HFFc6 (cell line): ENCODE data around the gene SRD5A3. TPM values are rescaled to one million over a fixed set of nuclear protein-coding genes. Genes with fewer than 3 reads are reported as not detected.

Experiments used
- DNase-seq: peaks from one replicate; pipeline ENCODE4 v3.0.0-alpha.2; 2018
- H3K27ac Mint-ChIP-seq: 2 replicates; pipeline ENCODE4 v1.8.0; 2020; ENCODE audit warnings: mild to moderate bottlenecking, mixed read lengths
- H3K27me3 Mint-ChIP-seq: 2 replicates; pipeline ENCODE4 v1.8.0; 2021; ENCODE audit warnings: mild to moderate bottlenecking, moderate library complexity, mixed read lengths; ENCODE audit not compliant: insufficient read depth
- H3K36me3 Mint-ChIP-seq: 2 replicates; pipeline ENCODE4 v1.8.0; 2021; ENCODE audit warnings: low read depth, mixed read lengths
- H3K4me1 Mint-ChIP-seq: 2 replicates; pipeline ENCODE4 v1.8.0; 2020; ENCODE audit warnings: low read depth, mixed read lengths
- H3K4me3 Mint-ChIP-seq: 2 replicates; pipeline ENCODE4 v1.8.0; 2020; ENCODE audit warnings: mild to moderate bottlenecking, moderate library complexity, mixed read lengths
- H3K9me3 Mint-ChIP-seq: 2 replicates; pipeline ENCODE4 v1.8.0; 2020; ENCODE audit warnings: mild to moderate bottlenecking, mixed read lengths
- CTCF ChIP-seq: fragments of 200-600 bp; sonication (generic); IDR thresholded peaks from 2 replicates; pipeline ENCODE4 v1.5.0; 2021; ENCODE audit warnings: antibody characterized with exemption, mild to moderate bottlenecking
- total RNA-seq, 6 experiments: library from RNA; stranded (reverse); fragmentation: NEBNext Ultra II Directional; extraction: Animal tissue kit (Norgen Biotek cat#: 25700); gene quantifications; 2 replicates in 1 of 6; 3 replicates in 5 of 6; pipeline ENCODE4 v1.2.3, GENCODE V29; 2021

SRD5A3 gene
- total RNA-seq, 6 experiments from 2014 or later, result 11.0 to 17.1 (median 12.2) TPM

GRCh38 chr4:55367084-55367722 is 21.2 kb downstream of the SRD5A3 start:
- no peak overlapping the region for H3K27ac Mint-ChIP-seq
- no peak for TF ChIP-seq CTCF
- peaks cover 17% of the 10 kb centered on the region for H3K36me3 Mint-ChIP-seq
- no peaks in the 10 kb centered on the region for H3K9me3 Mint-ChIP-seq
- DNase-seq, result no peak
- H3K27me3 Mint-ChIP-seq, result no peaks in the 10 kb centered on the region; the same call in 1 of the 2 replicates
- H3K4me1 Mint-ChIP-seq, result peaks cover 2% of the 10 kb centered on the region; the same call in 1 of the 2 replicates
- H3K4me3 Mint-ChIP-seq, result no peak overlapping the region

GRCh38 chr4:55369968-55370367 is 23.9 kb downstream of the SRD5A3 start:
- peaks cover 12% of the 10 kb centered on the region; the same call in 1 of the 2 replicates for H3K36me3 Mint-ChIP-seq
- no peak overlapping the region for H3K4me3 Mint-ChIP-seq
- no peak for DNase-seq
- H3K4me1 Mint-ChIP-seq, result peaks cover 6% of the 10 kb centered on the region; the same call in 1 of the 2 replicates
- no peaks in the 10 kb centered on the region for H3K9me3 Mint-ChIP-seq
- TF ChIP-seq CTCF, result no peak
- no peaks in the 10 kb centered on the region; the same call in 1 of the 2 replicates for H3K27me3 Mint-ChIP-seq
- no peak overlapping the region for H3K27ac Mint-ChIP-seq

- no peak overlapping the region for H3K27ac Mint-ChIP-seq
- no peak for TF ChIP-seq CTCF
- H3K36me3 Mint-ChIP-seq, result peaks cover 7% of the 10 kb centered on the region; the same call in 1 of the 2 replicates
- H3K4me3 Mint-ChIP-seq, result no peak overlapping the region
- DNase-seq, result no peak
- H3K9me3 Mint-ChIP-seq, result no peaks in the 10 kb centered on the region
- peaks cover 6% of the 10 kb centered on the region; the same call in 1 of the 2 replicates for H3K4me1 Mint-ChIP-seq
- H3K27me3 Mint-ChIP-seq, result no peaks in the 10 kb centered on the region; the same call in none of the 2 replicates
These were observed 26.2 kb downstream of the SRD5A3 start for GRCh38 chr4:55372259-55372658.

- Mint-ChIP-seq H3K27ac (no peak overlapping the region), H3K36me3 (peaks cover 7% of the 10 kb centered on the region; the same call in 1 of the 2 replicates), H3K9me3 (no peaks in the 10 kb centered on the region), H3K4me1 (peaks cover 7% of the 10 kb centered on the region), H3K27me3 (no peaks in the 10 kb centered on the region; the same call in none of the 2 replicates), H3K4me3 (no peak overlapping the region)
- no peak for TF ChIP-seq CTCF
- DNase-seq, result no peak
These were observed 27.4 kb downstream of the SRD5A3 start for GRCh38 chr4:55373461-55373860.

GRCh38 chr4:55376698-55377097 is 30.7 kb downstream of the SRD5A3 start:
- peaks cover 20% of the 10 kb centered on the region for H3K4me1 Mint-ChIP-seq
- H3K27me3 Mint-ChIP-seq, result no peaks in the 10 kb centered on the region; the same call in 1 of the 2 replicates
- H3K4me3 Mint-ChIP-seq, result no peak overlapping the region
- no peak for DNase-seq
- no peak overlapping the region for H3K27ac Mint-ChIP-seq
- H3K36me3 Mint-ChIP-seq, result no peaks in the 10 kb centered on the region
- no peaks in the 10 kb centered on the region for H3K9me3 Mint-ChIP-seq
- no peak for TF ChIP-seq CTCF
